K562 (cell line): ENCODE data around the gene TIMM17B. TPM values are rescaled to one million over a fixed set of nuclear protein-coding genes. Genes with fewer than 3 reads are reported as not detected.

Source experiments
- ADNP ChIP-seq: fragments of 200-800 bp; sonication (Bioruptor generic); IDR thresholded peaks from 2 replicates; pipeline ENCODE4 v1.6.1; 2016; ENCODE audit warnings: missing genetic modification characterization, missing compliant biosample characterization
- CAMTA2 ChIP-seq: fragments of 250-450 bp; sonication (Bioruptor Pico); conservative IDR thresholded peaks from 2 replicates; pipeline ENCODE4 v1.5.1; 2022
- GABPB2 ChIP-seq: fragments of 250-450 bp; sonication (Bioruptor Pico); conservative IDR thresholded peaks from 2 replicates; pipeline ENCODE4 v1.5.1; 2021; ENCODE audit warnings: mild to moderate bottlenecking
- ILF3 ChIP-seq: fragments of 450-650 bp; IDR thresholded peaks from 2 replicates; pipeline ENCODE4 v1.6.1; 2018; ENCODE audit warnings: antibody characterized with exemption, mild to moderate bottlenecking, moderate library complexity, borderline replicate concordance
- ZNF384 ChIP-seq: IDR thresholded peaks from 2 replicates; pipeline ENCODE4 v1.6.1; 2012; ENCODE audit warnings: low read depth, low read length, improper control_type of control experiment
- polyA plus RNA-seq, 8 experiments: library from polyadenylated mRNA; depleted of rRNA in 4 of 8; stranded (reverse) in 5 of 8; unstranded in 3 of 8; fragments of >200 nt; fragmentation: Nextera tagmentation in 2 of 8; fragmentation: Illumina TruSeq in 1 of 8; extraction: Ambion mirVana in 2 of 8; extraction: Trizol in 1 of 8; gene quantifications; 2 replicates each; pipeline versions ENCODE4 v1.2.1 to v1.2.3, GENCODE V29; 2011 to 2014; ENCODE audit warnings: inconsistent platforms in 1 of 8, missing spikeins in 1 of 8
- total RNA-seq, 7 experiments: library from RNA; depleted of rRNA in 6 of 7; stranded (reverse); fragments of >200 nt in 6 of 7; fragmentation: Illumina TruSeq in 2 of 7; extraction: Trizol in 2 of 7; gene quantifications; 2 replicates each; pipeline versions ENCODE4 v1.2.1 to v1.2.3, GENCODE V29; 2011 to 2021; ENCODE audit warnings: low replicate concordance in 1 of 7
- TF ChIP-seq, protein P1 (sequence below): fragments of 250-450 bp; sonication (Bioruptor Pico); IDR thresholded peaks from 2 replicates; pipeline ENCODE4 v1.5.0; 2020; ENCODE audit warnings: mild to moderate bottlenecking, borderline replicate concordance
- TF ChIP-seq, protein P2 (sequence below), 2 experiments: IDR thresholded peaks; 2 replicates each; pipeline ENCODE4 v1.6.1; 2012; ENCODE audit warnings: improper control_type of control experiment in 2 of 2, low read depth in 2 of 2, low read length in 2 of 2, borderline replicate concordance in 1 of 2
- TF ChIP-seq, protein P3 (sequence below), 2 experiments: fragments of 450-650 bp; formaldehyde crosslinking in 1 of 2; IDR thresholded peaks; 2 replicates each; pipeline versions ENCODE4 v1.4.0 to v1.6.1; 2014 to 2020; ENCODE audit warnings: mild to moderate bottlenecking in 2 of 2, borderline replicate concordance in 1 of 2, low read depth in 1 of 2
- TF ChIP-seq, protein P4 (sequence below): IDR thresholded peaks from 3 replicates; pipeline ENCODE4 v1.6.1; 2011; ENCODE audit warnings: borderline replicate concordance, mild to moderate bottlenecking, moderate library complexity; ENCODE audit not compliant: insufficient read length; ENCODE audit errors: extremely low read depth
- TF ChIP-seq, protein P5 (sequence below): sonication (generic); formaldehyde crosslinking; IDR thresholded peaks from 2 replicates; pipeline ENCODE4 v1.8.1; 2023; ENCODE audit warnings: mild to moderate bottlenecking, missing genetic modification reagents

TIMM17B gene
- total and polyA plus RNA-seq, 9 of the 15 experiments (the other 6 are each of a cell fraction or from before 2014, with no cell fraction given) = 9.9 to 184 (median 115) TPM

GRCh38 chrX:48864210-48864609 lies 33.4 kb downstream of the TIMM17B start (continued):
- no peak for TF ChIP-seq ILF3
- TF ChIP-seq ZNF384 = peak; percentile 50; the same call in 1 of the 2 replicates
- TF ChIP-seq, protein P1, sequence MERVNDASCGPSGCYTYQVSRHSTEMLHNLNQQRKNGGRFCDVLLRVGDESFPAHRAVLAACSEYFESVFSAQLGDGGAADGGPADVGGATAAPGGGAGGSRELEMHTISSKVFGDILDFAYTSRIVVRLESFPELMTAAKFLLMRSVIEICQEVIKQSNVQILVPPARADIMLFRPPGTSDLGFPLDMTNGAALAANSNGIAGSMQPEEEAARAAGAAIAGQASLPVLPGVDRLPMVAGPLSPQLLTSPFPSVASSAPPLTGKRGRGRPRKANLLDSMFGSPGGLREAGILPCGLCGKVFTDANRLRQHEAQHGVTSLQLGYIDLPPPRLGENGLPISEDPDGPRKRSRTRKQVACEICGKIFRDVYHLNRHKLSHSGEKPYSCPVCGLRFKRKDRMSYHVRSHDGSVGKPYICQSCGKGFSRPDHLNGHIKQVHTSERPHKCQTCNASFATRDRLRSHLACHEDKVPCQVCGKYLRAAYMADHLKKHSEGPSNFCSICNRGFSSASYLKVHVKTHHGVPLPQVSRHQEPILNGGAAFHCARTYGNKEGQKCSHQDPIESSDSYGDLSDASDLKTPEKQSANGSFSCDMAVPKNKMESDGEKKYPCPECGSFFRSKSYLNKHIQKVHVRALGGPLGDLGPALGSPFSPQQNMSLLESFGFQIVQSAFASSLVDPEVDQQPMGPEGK (CRISPR knock-in tag) = no peak
- TF ChIP-seq CAMTA2 (CRISPR knock-in tag) = no peak
- TF ChIP-seq, protein P2, sequence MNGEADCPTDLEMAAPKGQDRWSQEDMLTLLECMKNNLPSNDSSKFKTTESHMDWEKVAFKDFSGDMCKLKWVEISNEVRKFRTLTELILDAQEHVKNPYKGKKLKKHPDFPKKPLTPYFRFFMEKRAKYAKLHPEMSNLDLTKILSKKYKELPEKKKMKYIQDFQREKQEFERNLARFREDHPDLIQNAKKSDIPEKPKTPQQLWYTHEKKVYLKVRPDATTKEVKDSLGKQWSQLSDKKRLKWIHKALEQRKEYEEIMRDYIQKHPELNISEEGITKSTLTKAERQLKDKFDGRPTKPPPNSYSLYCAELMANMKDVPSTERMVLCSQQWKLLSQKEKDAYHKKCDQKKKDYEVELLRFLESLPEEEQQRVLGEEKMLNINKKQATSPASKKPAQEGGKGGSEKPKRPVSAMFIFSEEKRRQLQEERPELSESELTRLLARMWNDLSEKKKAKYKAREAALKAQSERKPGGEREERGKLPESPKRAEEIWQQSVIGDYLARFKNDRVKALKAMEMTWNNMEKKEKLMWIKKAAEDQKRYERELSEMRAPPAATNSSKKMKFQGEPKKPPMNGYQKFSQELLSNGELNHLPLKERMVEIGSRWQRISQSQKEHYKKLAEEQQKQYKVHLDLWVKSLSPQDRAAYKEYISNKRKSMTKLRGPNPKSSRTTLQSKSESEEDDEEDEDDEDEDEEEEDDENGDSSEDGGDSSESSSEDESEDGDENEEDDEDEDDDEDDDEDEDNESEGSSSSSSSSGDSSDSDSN (IDR thresholded peaks at IDR 0.05; ENCODE audit: borderline replicate concordance in 1 of 2, low read depth in 2 of 2, low read length in 2 of 2) = no peak
- TF ChIP-seq, protein P3, sequence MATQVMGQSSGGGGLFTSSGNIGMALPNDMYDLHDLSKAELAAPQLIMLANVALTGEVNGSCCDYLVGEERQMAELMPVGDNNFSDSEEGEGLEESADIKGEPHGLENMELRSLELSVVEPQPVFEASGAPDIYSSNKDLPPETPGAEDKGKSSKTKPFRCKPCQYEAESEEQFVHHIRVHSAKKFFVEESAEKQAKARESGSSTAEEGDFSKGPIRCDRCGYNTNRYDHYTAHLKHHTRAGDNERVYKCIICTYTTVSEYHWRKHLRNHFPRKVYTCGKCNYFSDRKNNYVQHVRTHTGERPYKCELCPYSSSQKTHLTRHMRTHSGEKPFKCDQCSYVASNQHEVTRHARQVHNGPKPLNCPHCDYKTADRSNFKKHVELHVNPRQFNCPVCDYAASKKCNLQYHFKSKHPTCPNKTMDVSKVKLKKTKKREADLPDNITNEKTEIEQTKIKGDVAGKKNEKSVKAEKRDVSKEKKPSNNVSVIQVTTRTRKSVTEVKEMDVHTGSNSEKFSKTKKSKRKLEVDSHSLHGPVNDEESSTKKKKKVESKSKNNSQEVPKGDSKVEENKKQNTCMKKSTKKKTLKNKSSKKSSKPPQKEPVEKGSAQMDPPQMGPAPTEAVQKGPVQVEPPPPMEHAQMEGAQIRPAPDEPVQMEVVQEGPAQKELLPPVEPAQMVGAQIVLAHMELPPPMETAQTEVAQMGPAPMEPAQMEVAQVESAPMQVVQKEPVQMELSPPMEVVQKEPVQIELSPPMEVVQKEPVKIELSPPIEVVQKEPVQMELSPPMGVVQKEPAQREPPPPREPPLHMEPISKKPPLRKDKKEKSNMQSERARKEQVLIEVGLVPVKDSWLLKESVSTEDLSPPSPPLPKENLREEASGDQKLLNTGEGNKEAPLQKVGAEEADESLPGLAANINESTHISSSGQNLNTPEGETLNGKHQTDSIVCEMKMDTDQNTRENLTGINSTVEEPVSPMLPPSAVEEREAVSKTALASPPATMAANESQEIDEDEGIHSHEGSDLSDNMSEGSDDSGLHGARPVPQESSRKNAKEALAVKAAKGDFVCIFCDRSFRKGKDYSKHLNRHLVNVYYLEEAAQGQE (IDR thresholded peaks at IDR 0.05; ENCODE audit: borderline replicate concordance) = peak; percentile 66
- TF ChIP-seq, protein P3 (CRISPR knock-in tag; IDR thresholded peaks at IDR 0.05; ENCODE audit: low read depth) = no peak
- TF ChIP-seq GABPB2 (CRISPR knock-in tag) = no peak
- TF ChIP-seq, protein P4, sequence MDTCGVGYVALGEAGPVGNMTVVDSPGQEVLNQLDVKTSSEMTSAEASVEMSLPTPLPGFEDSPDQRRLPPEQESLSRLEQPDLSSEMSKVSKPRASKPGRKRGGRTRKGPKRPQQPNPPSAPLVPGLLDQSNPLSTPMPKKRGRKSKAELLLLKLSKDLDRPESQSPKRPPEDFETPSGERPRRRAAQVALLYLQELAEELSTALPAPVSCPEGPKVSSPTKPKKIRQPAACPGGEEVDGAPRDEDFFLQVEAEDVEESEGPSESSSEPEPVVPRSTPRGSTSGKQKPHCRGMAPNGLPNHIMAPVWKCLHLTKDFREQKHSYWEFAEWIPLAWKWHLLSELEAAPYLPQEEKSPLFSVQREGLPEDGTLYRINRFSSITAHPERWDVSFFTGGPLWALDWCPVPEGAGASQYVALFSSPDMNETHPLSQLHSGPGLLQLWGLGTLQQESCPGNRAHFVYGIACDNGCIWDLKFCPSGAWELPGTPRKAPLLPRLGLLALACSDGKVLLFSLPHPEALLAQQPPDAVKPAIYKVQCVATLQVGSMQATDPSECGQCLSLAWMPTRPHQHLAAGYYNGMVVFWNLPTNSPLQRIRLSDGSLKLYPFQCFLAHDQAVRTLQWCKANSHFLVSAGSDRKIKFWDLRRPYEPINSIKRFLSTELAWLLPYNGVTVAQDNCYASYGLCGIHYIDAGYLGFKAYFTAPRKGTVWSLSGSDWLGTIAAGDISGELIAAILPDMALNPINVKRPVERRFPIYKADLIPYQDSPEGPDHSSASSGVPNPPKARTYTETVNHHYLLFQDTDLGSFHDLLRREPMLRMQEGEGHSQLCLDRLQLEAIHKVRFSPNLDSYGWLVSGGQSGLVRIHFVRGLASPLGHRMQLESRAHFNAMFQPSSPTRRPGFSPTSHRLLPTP = no peak
- TF ChIP-seq, protein P5, sequence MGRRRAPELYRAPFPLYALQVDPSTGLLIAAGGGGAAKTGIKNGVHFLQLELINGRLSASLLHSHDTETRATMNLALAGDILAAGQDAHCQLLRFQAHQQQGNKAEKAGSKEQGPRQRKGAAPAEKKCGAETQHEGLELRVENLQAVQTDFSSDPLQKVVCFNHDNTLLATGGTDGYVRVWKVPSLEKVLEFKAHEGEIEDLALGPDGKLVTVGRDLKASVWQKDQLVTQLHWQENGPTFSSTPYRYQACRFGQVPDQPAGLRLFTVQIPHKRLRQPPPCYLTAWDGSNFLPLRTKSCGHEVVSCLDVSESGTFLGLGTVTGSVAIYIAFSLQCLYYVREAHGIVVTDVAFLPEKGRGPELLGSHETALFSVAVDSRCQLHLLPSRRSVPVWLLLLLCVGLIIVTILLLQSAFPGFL (CRISPR knock-in tag) = no peak
- TF ChIP-seq ADNP (tag) = no peak
